HCT116 (cell line): ENCODE data around the gene PCSK2.

Experiments
- ATF3 ChIP-seq: IDR thresholded peaks from 2 replicates; pipeline ENCODE4 v1.6.1; 2012
- ELF1 ChIP-seq: IDR thresholded peaks from 2 replicates; pipeline ENCODE4 v1.6.1; 2012; ENCODE audit warnings: low read depth, borderline replicate concordance
- EZH2phosphoT487 ChIP-seq: fragments of 200-600 bp; IDR thresholded peaks from 2 replicates; pipeline ENCODE4 v1.6.1; 2018; ENCODE audit warnings: antibody characterized with exemption, borderline replicate concordance
- FOSL1 ChIP-seq: IDR thresholded peaks from 2 replicates; pipeline ENCODE4 v1.6.1; 2012; ENCODE audit warnings: low read depth
- MAX ChIP-seq: IDR thresholded peaks from 2 replicates; pipeline ENCODE4 v1.6.1; 2012
- POLR2A ChIP-seq: IDR thresholded peaks from 2 replicates; pipeline ENCODE4 v1.7.0; 2011; ENCODE audit warnings: borderline replicate concordance; ENCODE audit not compliant: insufficient read depth, insufficient read length; ENCODE audit errors: extremely low read depth
- POLR2AphosphoS5 ChIP-seq: IDR thresholded peaks from 2 replicates; pipeline ENCODE4 v1.6.1; 2011; ENCODE audit warnings: mild to moderate bottlenecking, low read depth, low read length, moderate library complexity
- REST ChIP-seq: IDR thresholded peaks from 2 replicates; pipeline ENCODE4 v1.6.1; 2012; ENCODE audit warnings: low read depth
- SIN3A ChIP-seq: IDR thresholded peaks from 2 replicates; pipeline ENCODE4 v1.6.1; 2012; ENCODE audit warnings: low read depth
- SP1 ChIP-seq: IDR thresholded peaks from 2 replicates; pipeline ENCODE4 v1.6.1; 2012; ENCODE audit warnings: low read depth
- SRF ChIP-seq: IDR thresholded peaks from 2 replicates; pipeline ENCODE4 v1.6.1; 2012; ENCODE audit warnings: low read depth
- YY1 ChIP-seq: IDR thresholded peaks from 2 replicates; pipeline ENCODE4 v1.6.1; 2011; ENCODE audit warnings: low read length, low read depth, moderate library complexity, mild to moderate bottlenecking; ENCODE audit not compliant: insufficient replicate concordance; ENCODE audit errors: extremely low read depth
- ZFX ChIP-seq: fragments of 450-650 bp; IDR thresholded peaks from 2 replicates; pipeline ENCODE4 v1.6.1; 2017
- TF ChIP-seq, protein P1 (sequence below), 3 experiments: fragments of 200-600 bp in 1 of 3; sonication (generic) in 1 of 3; IDR thresholded peaks in 2 of 3; conservative IDR thresholded peaks in 1 of 3; 2 replicates each; pipeline ENCODE4 v1.5.1; 2012 to 2017; ENCODE audit warnings: low read depth in 2 of 3, low read length in 2 of 3, antibody characterized with exemption in 1 of 3, borderline replicate concordance in 1 of 3, control low read depth in 1 of 3, mild to moderate bottlenecking in 1 of 3, mixed read lengths in 1 of 3, mixed run types in 1 of 3, moderate library complexity in 1 of 3; ENCODE audit not compliant: insufficient read depth in 1 of 3

GRCh38 chr20:17327185-17328148 is 100.6 kb downstream of the PCSK2 start:
- TF ChIP-seq SIN3A, result no peak
- TF ChIP-seq, protein P1, sequence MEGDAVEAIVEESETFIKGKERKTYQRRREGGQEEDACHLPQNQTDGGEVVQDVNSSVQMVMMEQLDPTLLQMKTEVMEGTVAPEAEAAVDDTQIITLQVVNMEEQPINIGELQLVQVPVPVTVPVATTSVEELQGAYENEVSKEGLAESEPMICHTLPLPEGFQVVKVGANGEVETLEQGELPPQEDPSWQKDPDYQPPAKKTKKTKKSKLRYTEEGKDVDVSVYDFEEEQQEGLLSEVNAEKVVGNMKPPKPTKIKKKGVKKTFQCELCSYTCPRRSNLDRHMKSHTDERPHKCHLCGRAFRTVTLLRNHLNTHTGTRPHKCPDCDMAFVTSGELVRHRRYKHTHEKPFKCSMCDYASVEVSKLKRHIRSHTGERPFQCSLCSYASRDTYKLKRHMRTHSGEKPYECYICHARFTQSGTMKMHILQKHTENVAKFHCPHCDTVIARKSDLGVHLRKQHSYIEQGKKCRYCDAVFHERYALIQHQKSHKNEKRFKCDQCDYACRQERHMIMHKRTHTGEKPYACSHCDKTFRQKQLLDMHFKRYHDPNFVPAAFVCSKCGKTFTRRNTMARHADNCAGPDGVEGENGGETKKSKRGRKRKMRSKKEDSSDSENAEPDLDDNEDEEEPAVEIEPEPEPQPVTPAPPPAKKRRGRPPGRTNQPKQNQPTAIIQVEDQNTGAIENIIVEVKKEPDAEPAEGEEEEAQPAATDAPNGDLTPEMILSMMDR (IDR thresholded peaks at IDR 0.05 in 2 of 3, conservative IDR thresholded peaks at IDR 0.05 in 1 of 3; ENCODE audit: borderline replicate concordance in 1 of 3, insufficient read depth in 1 of 3, low read depth in 2 of 3, low read length in 2 of 3), result no peak
- TF ChIP-seq POLR2A, result no peak
- no peak for TF ChIP-seq REST
- no peak for TF ChIP-seq ELF1
- no peak for TF ChIP-seq YY1
- TF ChIP-seq POLR2AphosphoS5, result no peak
- TF ChIP-seq ATF3, result no peak
- no peak for TF ChIP-seq SP1
- TF ChIP-seq FOSL1, result no peak
- TF ChIP-seq EZH2phosphoT487, result no peak
- TF ChIP-seq ZFX, result no peak
- TF ChIP-seq MAX, result no peak
- TF ChIP-seq SRF, result no peak
